Mesenchymal stem cell (in vitro differentiated cells and primary cell): Measurements from ENCODE around the gene CROCC.
"Not testable (repeated sequence)": the region's sequence is repeated elsewhere in the genome, so short reads cannot be mapped to it uniquely, and the experiment has no call there.

Source experiments
- DNase-seq: peaks from one replicate; pipeline ENCODE4 v3.0.0-alpha.2; 2013
- H2AFZ ChIP-seq: one replicate; pipeline ENCODE4 v1.6.1; 2013; ENCODE audit warnings: low read depth, mild to moderate bottlenecking, control low read depth, inconsistent platforms, low read length, moderate library complexity
- H2AK5ac ChIP-seq: 2 replicates; pipeline ENCODE4 v1.6.1; 2013; ENCODE audit warnings: low read length, moderate library complexity, mild to moderate bottlenecking, inconsistent platforms; ENCODE audit not compliant: severe bottlenecking
- H2BK120ac ChIP-seq: one replicate; pipeline ENCODE4 v1.6.1; 2013; ENCODE audit warnings: low read depth, mild to moderate bottlenecking, inconsistent platforms, low read length, moderate library complexity
- H2BK12ac ChIP-seq, 2 experiments: one replicate each; pipeline ENCODE4 v1.6.1; 2013; ENCODE audit warnings: inconsistent platforms in 2 of 2, low read length in 2 of 2, mild to moderate bottlenecking in 2 of 2, moderate library complexity in 2 of 2, control low read depth in 1 of 2
- H2BK15ac ChIP-seq: one replicate; pipeline ENCODE4 v1.6.1; 2013; ENCODE audit warnings: mild to moderate bottlenecking, low read depth, inconsistent platforms; ENCODE audit not compliant: poor library complexity, severe bottlenecking
- H2BK5ac ChIP-seq: 2 replicates; pipeline ENCODE4 v1.6.1; 2013; ENCODE audit warnings: low read depth, mild to moderate bottlenecking, low read length, control low read depth, inconsistent platforms; ENCODE audit not compliant: poor library complexity, severe bottlenecking
- H3K14ac ChIP-seq, 2 experiments: one replicate each; pipeline ENCODE4 v1.6.1; 2013; ENCODE audit warnings: inconsistent platforms in 2 of 2, low read length in 2 of 2, control low read depth in 1 of 2, mild to moderate bottlenecking in 1 of 2, moderate library complexity in 1 of 2
- H3K18ac ChIP-seq, 2 experiments: one replicate each; pipeline ENCODE4 v1.6.1; 2013; ENCODE audit warnings: inconsistent platforms in 2 of 2, low read length in 2 of 2, control low read depth in 1 of 2, low read depth in 1 of 2, mild to moderate bottlenecking in 1 of 2
- H3K23ac ChIP-seq, 2 experiments: one replicate each; pipeline ENCODE4 v1.6.1; 2013; ENCODE audit warnings: inconsistent platforms in 2 of 2, low read length in 2 of 2, mild to moderate bottlenecking in 2 of 2, moderate library complexity in 2 of 2, control low read depth in 1 of 2
- H3K27ac ChIP-seq: 2 replicates; pipeline ENCODE4 v1.5.1; 2013; ENCODE audit warnings: mild to moderate bottlenecking, moderate library complexity, low read length, control low read depth, inconsistent platforms; ENCODE audit not compliant: poor library complexity, severe bottlenecking
- H3K27me3 ChIP-seq, 2 experiments: 2 replicates each; pipeline versions ENCODE4 v1.6.1 to v1.7.0; 2013; ENCODE audit warnings: low read length in 2 of 2, mild to moderate bottlenecking in 2 of 2, moderate library complexity in 2 of 2, control low read depth in 1 of 2, inconsistent platforms in 1 of 2; ENCODE audit not compliant: control insufficient read depth in 1 of 2, insufficient read depth in 1 of 2
- H3K36me3 ChIP-seq, 2 experiments: 2 replicates each; pipeline versions ENCODE4 v1.6.1 to v1.7.0; 2013; ENCODE audit warnings: low read length in 2 of 2, control low read depth in 1 of 2, inconsistent platforms in 1 of 2, low read depth in 1 of 2, mild to moderate bottlenecking in 1 of 2; ENCODE audit not compliant: insufficient read depth in 2 of 2, control insufficient read depth in 1 of 2
- H3K4ac ChIP-seq, 2 experiments: one replicate each; pipeline ENCODE4 v1.6.1; 2013; ENCODE audit warnings: inconsistent platforms in 2 of 2, low read length in 2 of 2, mild to moderate bottlenecking in 2 of 2, moderate library complexity in 2 of 2, control low read depth in 1 of 2, low read depth in 1 of 2
- H3K4me1 ChIP-seq: 2 replicates; pipeline ENCODE4 v1.6.1; 2013; ENCODE audit warnings: low read depth, low read length, control low read depth; ENCODE audit not compliant: control insufficient read depth, insufficient read depth
- H3K4me2 ChIP-seq: 2 replicates; pipeline ENCODE4 v1.6.1; 2013; ENCODE audit warnings: low read length, mild to moderate bottlenecking, inconsistent platforms; ENCODE audit not compliant: poor library complexity, severe bottlenecking
- H3K4me3 ChIP-seq, 2 experiments: 2 replicates each; pipeline versions ENCODE4 v1.5.1 to v1.7.0; 2013; ENCODE audit warnings: low read length in 2 of 2, mild to moderate bottlenecking in 2 of 2, control low read depth in 1 of 2, low read depth in 1 of 2; ENCODE audit not compliant: insufficient read depth in 1 of 2
- H3K79me1 ChIP-seq: replicated peaks from 2 replicates; pipeline ENCODE4 v1.6.1; 2013; ENCODE audit warnings: mild to moderate bottlenecking, control low read depth, low read length, inconsistent platforms; ENCODE audit not compliant: poor library complexity, severe bottlenecking
- H3K9ac ChIP-seq: 2 replicates; pipeline ENCODE4 v1.7.0; 2013; ENCODE audit warnings: mild to moderate bottlenecking, low read length, moderate library complexity
- H3K9me3 ChIP-seq: 2 replicates; pipeline ENCODE4 v1.7.0; 2013; ENCODE audit warnings: mild to moderate bottlenecking, low read length; ENCODE audit not compliant: control insufficient read depth
- H4K8ac ChIP-seq: one replicate; pipeline ENCODE4 v1.6.1; 2013; ENCODE audit warnings: inconsistent platforms, mild to moderate bottlenecking, low read length, moderate library complexity
- H4K91ac ChIP-seq: one replicate; pipeline ENCODE4 v1.6.1; 2013; ENCODE audit warnings: mild to moderate bottlenecking, low read length, inconsistent platforms
- whole genome bisulfite sequencing: methylation state at CpG from one replicate; pipeline ENCODE4 v1.1.7; 2013; ENCODE audit warnings: mixed read lengths; 5-methylcytosine and 5-hydroxymethylcytosine counted together

The CROCC gene

GRCh38 chr1:16886860-16887605, 34.7 kb upstream of the CROCC start:
- Histone ChIP-seq H3K4me2 (no peak overlapping the region), H3K18ac (no peak overlapping the region), H2AFZ (no peak overlapping the region), H2BK15ac (no peak overlapping the region), H3K27me3 (peaks cover 9 to 38% of the 10 kb centered on the region in 2 experiments), H2BK12ac (no peak overlapping the region), H3K4me1 (peaks cover 2% of the 10 kb centered on the region), H3K9ac (no peak overlapping the region), H3K4ac (no peak overlapping the region), H2AK5ac (no peak overlapping the region), H4K8ac (no peak overlapping the region), H3K79me1 (no peaks in the 10 kb centered on the region), H3K23ac (no peak overlapping the region), H2BK120ac (no peak overlapping the region), H3K9me3 (no peaks in the 10 kb centered on the region), H3K4me3 (no peak overlapping the region), H3K27ac (no peak overlapping the region), H3K14ac (no peak overlapping the region), H4K91ac (no peak overlapping the region), H3K36me3 (no peaks in the 10 kb centered on the region), H2BK5ac (no peak overlapping the region)
- no peak for DNase-seq
- WGBS = 91% methylated on average over 19 of the region's 20 CpGs

GRCh38 chr1:16888860-16889816, 32.6 kb upstream of the CROCC start:
- Histone ChIP-seq H3K18ac (peak overlapping the region; percentile 70 to 77), H3K4me1 (peaks cover 2% of the 10 kb centered on the region), H3K4me3 (peak overlapping the region; percentile 60 to 85), H3K9me3 (no peaks in the 10 kb centered on the region), H3K36me3 (no peaks in the 10 kb centered on the region), H4K91ac (peak overlapping the region; percentile 83), H3K4me2 (peak overlapping the region; percentile 90), H2AK5ac (no peak overlapping the region), H3K23ac (no peak overlapping the region), H3K27me3 (peaks cover 5 to 18% of the 10 kb centered on the region in 2 experiments), H2AFZ (peak overlapping the region; percentile 71), H3K79me1 (no peaks in the 10 kb centered on the region), H3K9ac (peak overlapping the region; percentile 90), H3K14ac (no peak overlapping the region), H3K27ac (peak overlapping the region; percentile 88), H3K4ac (peak overlapping the region in 1 of 2 experiments; percentile 91), H2BK120ac (peak overlapping the region; percentile 64), H2BK12ac (peak overlapping the region in 1 of 2 experiments; percentile 54), H2BK5ac (peak overlapping the region; percentile 19), H4K8ac (peak overlapping the region; percentile 92), H2BK15ac (peak overlapping the region; percentile 90)
- WGBS = 2% methylated on average over 59 of the region's 63 CpGs
- peak; percentile 87 for DNase-seq

- not testable (repeated sequence) for H3K4me1 ChIP-seq
Measured at GRCh38 chr1:16890539-16891021, 31.2 kb upstream of the CROCC start.

GRCh38 chr1:16891057-16891456, 30.7 kb upstream of the CROCC start:
- H4K8ac ChIP-seq, H3K27ac ChIP-seq, H3K14ac ChIP-seq, DNase-seq, H3K9ac ChIP-seq, H3K23ac ChIP-seq, H3K18ac ChIP-seq, H2AK5ac ChIP-seq, H3K27me3 ChIP-seq, H2BK120ac ChIP-seq, H3K9me3 ChIP-seq, H2BK15ac ChIP-seq, H3K36me3 ChIP-seq, H2BK12ac ChIP-seq, H3K4me2 ChIP-seq, H3K4ac ChIP-seq, H4K91ac ChIP-seq, H3K4me3 ChIP-seq, H2AFZ ChIP-seq, H2BK5ac ChIP-seq, H3K79me1 ChIP-seq, H3K4me1 ChIP-seq: not testable (repeated sequence)
- WGBS = 81% methylated on average over 4 of the region's 4 CpGs

More at GRCh38 chr1:16890539-16891021, 31.2 kb upstream of the CROCC start:
- not testable (repeated sequence) for H2AK5ac ChIP-seq, H4K91ac ChIP-seq, H3K18ac ChIP-seq, H3K79me1 ChIP-seq, H3K4me2 ChIP-seq, DNase-seq, H2AFZ ChIP-seq, H2BK5ac ChIP-seq, H3K27me3 ChIP-seq, H3K9ac ChIP-seq, H2BK12ac ChIP-seq, H2BK120ac ChIP-seq, H4K8ac ChIP-seq, H3K36me3 ChIP-seq, H2BK15ac ChIP-seq, H3K23ac ChIP-seq, H3K4ac ChIP-seq, H3K4me3 ChIP-seq, H3K9me3 ChIP-seq, H3K14ac ChIP-seq, H3K27ac ChIP-seq
- 86% methylated on average over 4 of the region's 5 CpGs for WGBS
